ENCODE measurements around the gene ADRA2B.

Gene ADRA2B

GRCh38 chr2:96137321-96138178 lies 21.2 kb upstream of the ADRA2B start:
- no peaks in the 10 kb centered on the region for H3F3A ChIP-seq (ENCODE audit: low read depth)
- H3K36me3 ChIP-seq (ENCODE audit: insufficient read depth, low read length), result no peaks in the 10 kb centered on the region
- no peak for TF ChIP-seq EZH2phosphoT487 (IDR thresholded peaks at IDR 0.05; ENCODE audit: borderline replicate concordance)
- no peak overlapping the region for H3K4me3 ChIP-seq (ENCODE audit: low read length, poor library complexity, severe bottlenecking)
- H3K4me1 ChIP-seq (ENCODE audit: insufficient read depth, low read length, poor library complexity, severe bottlenecking), result no peaks in the 10 kb centered on the region
- H3K9ac ChIP-seq (ENCODE audit: low read depth, low read length, poor library complexity, severe bottlenecking), result no peak overlapping the region
- H4K20me1 ChIP-seq (ENCODE audit: insufficient read depth, low read length, poor library complexity, severe bottlenecking), result no peaks in the 10 kb centered on the region
- H2AFZ ChIP-seq (ENCODE audit: low read length), result no peak overlapping the region
- no peak overlapping the region for H3K4me2 ChIP-seq (ENCODE audit: low read depth, low read length, poor library complexity, severe bottlenecking)
- H3K9me2 ChIP-seq (replicated peaks; ENCODE audit: low read depth, low read length), result no peaks in the 10 kb centered on the region
- H3K9me3 ChIP-seq (ENCODE audit: insufficient read depth, low read depth, low read length), result no peaks in the 10 kb centered on the region
- no peaks in the 10 kb centered on the region for H3K27me3 ChIP-seq (ENCODE audit: insufficient read depth, low read length, poor library complexity, severe bottlenecking)
- 0 out of 2 replicates have a peak, but pooled peaks cover 4% of the 10 kb centered on the region for H3K79me2 ChIP-seq (ENCODE audit: insufficient read depth, low read length)

- no peaks in the 10 kb centered on the region for H3F3A ChIP-seq (ENCODE audit: low read depth)
- no peak for TF ChIP-seq CTCF (conservative IDR thresholded peaks at IDR 0.05; ENCODE audit: low read length)
- TF ChIP-seq EZH2phosphoT487 (IDR thresholded peaks at IDR 0.05; ENCODE audit: borderline replicate concordance), result no peak
- H3K36me3 ChIP-seq (ENCODE audit: insufficient read depth, low read length), result no peaks in the 10 kb centered on the region
- H3K4me3 ChIP-seq (ENCODE audit: low read length, poor library complexity, severe bottlenecking), result no peak overlapping the region
- H3K9me2 ChIP-seq (replicated peaks; ENCODE audit: low read depth, low read length), result no peaks in the 10 kb centered on the region
- H3K4me1 ChIP-seq (ENCODE audit: insufficient read depth, low read length, poor library complexity, severe bottlenecking), result no peaks in the 10 kb centered on the region
- H3K27me3 ChIP-seq (ENCODE audit: insufficient read depth, low read length, poor library complexity, severe bottlenecking), result no peaks in the 10 kb centered on the region
- no peak overlapping the region for H2AFZ ChIP-seq (ENCODE audit: low read length)
- H3K9ac ChIP-seq (ENCODE audit: low read depth, low read length, poor library complexity, severe bottlenecking), result no peak overlapping the region
- H4K20me1 ChIP-seq (ENCODE audit: insufficient read depth, low read length, poor library complexity, severe bottlenecking), result no peaks in the 10 kb centered on the region
- H3K79me2 ChIP-seq (ENCODE audit: insufficient read depth, low read length), result no peaks in the 10 kb centered on the region
- H3K4me2 ChIP-seq (ENCODE audit: low read depth, low read length, poor library complexity, severe bottlenecking), result no peak overlapping the region
- no peaks in the 10 kb centered on the region for H3K9me3 ChIP-seq (ENCODE audit: insufficient read depth, low read depth, low read length)
Observed at GRCh38 chr2:96136129-96136720, 19.9 kb upstream of the ADRA2B start.

GRCh38 chr2:96135621-96136020 lies 19.2 kb upstream of the ADRA2B start:
- Histone ChIP-seq H3K4me1 (ENCODE audit: insufficient read depth, low read length, poor library complexity, severe bottlenecking) (no peaks in the 10 kb centered on the region), H3K9me2 (replicated peaks; ENCODE audit: low read depth, low read length) (no peaks in the 10 kb centered on the region), H3K27me3 (ENCODE audit: insufficient read depth, low read length, poor library complexity, severe bottlenecking) (no peaks in the 10 kb centered on the region), H3K4me3 (ENCODE audit: low read length, poor library complexity, severe bottlenecking) (no peak overlapping the region), H3K36me3 (ENCODE audit: insufficient read depth, low read length) (no peaks in the 10 kb centered on the region), H4K20me1 (ENCODE audit: insufficient read depth, low read length, poor library complexity, severe bottlenecking) (no peaks in the 10 kb centered on the region), H3F3A (ENCODE audit: low read depth) (no peaks in the 10 kb centered on the region), H3K4me2 (ENCODE audit: low read depth, low read length, poor library complexity, severe bottlenecking) (no peak overlapping the region), H2AFZ (ENCODE audit: low read length) (no peak overlapping the region), H3K9ac (ENCODE audit: low read depth, low read length, poor library complexity, severe bottlenecking) (no peak overlapping the region), H3K79me2 (ENCODE audit: insufficient read depth, low read length) (no peaks in the 10 kb centered on the region), H3K9me3 (ENCODE audit: insufficient read depth, low read depth, low read length) (no peaks in the 10 kb centered on the region)
- no peak for TF ChIP-seq CTCF (conservative IDR thresholded peaks at IDR 0.05; ENCODE audit: low read length)
- no peak for TF ChIP-seq EZH2phosphoT487 (IDR thresholded peaks at IDR 0.05; ENCODE audit: borderline replicate concordance)
